H9 (cell line): Measurements from ENCODE around the gene RASSF8. TPM values are rescaled to one million over a fixed set of nuclear protein-coding genes. Genes with fewer than 3 reads are reported as not detected.

Source experiments
- DNase-seq: peaks from one replicate; pipeline ENCODE4 v3.0.0-alpha.2; 2017
- H2AFZ ChIP-seq: one replicate; pipeline ENCODE4 v1.6.1; 2013; ENCODE audit warnings: mild to moderate bottlenecking, low read length, control low read depth, moderate library complexity
- H2AK5ac ChIP-seq: 2 replicates; pipeline ENCODE4 v1.6.1; 2013; ENCODE audit warnings: low read length, control low read depth, mixed read lengths; ENCODE audit not compliant: insufficient read length
- H2BK120ac ChIP-seq: one replicate; pipeline ENCODE4 v1.6.1; 2013; ENCODE audit warnings: low read depth, mild to moderate bottlenecking, low read length, control low read depth, inconsistent platforms; ENCODE audit not compliant: poor library complexity, severe bottlenecking
- H2BK12ac ChIP-seq: 2 replicates; pipeline ENCODE4 v1.6.1; 2013; ENCODE audit warnings: low read length, control low read depth, mixed read lengths, low read depth; ENCODE audit not compliant: insufficient read length
- H2BK15ac ChIP-seq: 2 replicates; pipeline ENCODE4 v1.6.1; 2013; ENCODE audit warnings: low read depth, low read length, control low read depth
- H2BK20ac ChIP-seq: one replicate; pipeline ENCODE4 v1.6.1; 2013; ENCODE audit warnings: low read depth, mild to moderate bottlenecking, low read length, control low read depth, inconsistent platforms; ENCODE audit not compliant: poor library complexity, severe bottlenecking
- H2BK5ac ChIP-seq: 2 replicates; pipeline ENCODE4 v1.6.1; 2013; ENCODE audit warnings: low read length, control low read depth, mixed read lengths; ENCODE audit not compliant: insufficient read length
- H3K14ac ChIP-seq: 2 replicates; pipeline ENCODE4 v1.6.1; 2013; ENCODE audit warnings: low read length, control low read depth; ENCODE audit not compliant: insufficient read depth
- H3K18ac ChIP-seq: 2 replicates; pipeline ENCODE4 v1.6.1; 2013; ENCODE audit warnings: low read depth, mild to moderate bottlenecking, mixed read lengths, low read length, control low read depth; ENCODE audit not compliant: insufficient read length
- H3K23ac ChIP-seq: 2 replicates; pipeline ENCODE4 v1.6.1; 2013; ENCODE audit warnings: low read length, control low read depth, mixed read lengths, low read depth; ENCODE audit not compliant: insufficient read length
- H3K23me2 ChIP-seq: 2 replicates; pipeline ENCODE4 v1.6.1; 2013; ENCODE audit warnings: low read depth, mild to moderate bottlenecking, mixed read lengths, low read length, control low read depth; ENCODE audit not compliant: insufficient read length, poor library complexity, severe bottlenecking
- H3K27ac ChIP-seq: 2 replicates; pipeline ENCODE4 v1.5.1; 2013; ENCODE audit warnings: low read length, control low read depth, mixed read lengths, low read depth; ENCODE audit not compliant: insufficient read length
- H3K27me3 ChIP-seq: 2 replicates; pipeline ENCODE4 v1.6.1; 2013; ENCODE audit warnings: low read length, control low read depth, inconsistent platforms; ENCODE audit not compliant: insufficient read depth
- H3K4ac ChIP-seq: 2 replicates; pipeline ENCODE4 v1.6.1; 2013; ENCODE audit warnings: low read depth, mild to moderate bottlenecking, control low read depth, inconsistent platforms, low read length, moderate library complexity
- H3K4me1 ChIP-seq: 2 replicates; pipeline ENCODE4 v1.6.1; 2013; ENCODE audit warnings: low read length, control low read depth, inconsistent platforms; ENCODE audit not compliant: insufficient read depth
- H3K4me2 ChIP-seq: 2 replicates; pipeline ENCODE4 v1.6.1; 2013; ENCODE audit warnings: low read length, control low read depth, mixed read lengths; ENCODE audit not compliant: insufficient read length, insufficient read depth
- H3K56ac ChIP-seq: 2 replicates; pipeline ENCODE4 v1.6.1; 2013; ENCODE audit warnings: low read depth, mild to moderate bottlenecking, mixed read lengths, low read length, control low read depth; ENCODE audit not compliant: insufficient read length
- H3K79me1 ChIP-seq: 2 replicates; pipeline ENCODE4 v1.6.1; 2013; ENCODE audit warnings: low read depth, mild to moderate bottlenecking, moderate library complexity, low read length, control low read depth, inconsistent platforms; ENCODE audit not compliant: insufficient read depth, poor library complexity, severe bottlenecking
- H3K79me2 ChIP-seq: 2 replicates; pipeline ENCODE4 v1.6.1; 2013; ENCODE audit warnings: low read length, control low read depth, inconsistent platforms; ENCODE audit not compliant: insufficient read depth
- H3K9ac ChIP-seq: 2 replicates; pipeline ENCODE4 v1.6.1; 2013; ENCODE audit warnings: low read length, control low read depth, mixed read lengths; ENCODE audit not compliant: insufficient read length; ENCODE audit errors: extremely low read depth
- H3K9me3 ChIP-seq: one replicate; pipeline ENCODE4 v1.6.1; 2013; ENCODE audit warnings: low read depth, low read length, inconsistent platforms; ENCODE audit not compliant: control insufficient read depth
- H3T11ph ChIP-seq: one replicate; pipeline ENCODE4 v1.6.1; 2013; ENCODE audit warnings: mild to moderate bottlenecking, low read length, control low read depth, inconsistent platforms
- H4K20me1 ChIP-seq: one replicate; pipeline ENCODE4 v1.6.1; 2013; ENCODE audit not compliant: control insufficient read depth, insufficient read length, insufficient read depth
- H4K5ac ChIP-seq: 2 replicates; pipeline ENCODE4 v1.6.1; 2013; ENCODE audit warnings: low read depth, mild to moderate bottlenecking, mixed read lengths, low read length, control low read depth; ENCODE audit not compliant: insufficient read length
- H4K8ac ChIP-seq: replicated peaks from 2 replicates; pipeline ENCODE4 v1.6.1; 2013; ENCODE audit warnings: low read length, control low read depth, mixed read lengths, low read depth; ENCODE audit not compliant: insufficient read length
- H4K91ac ChIP-seq: 2 replicates; pipeline ENCODE4 v1.6.1; 2013; ENCODE audit warnings: low read depth, mild to moderate bottlenecking, moderate library complexity, mixed read lengths, low read length, control low read depth; ENCODE audit not compliant: insufficient read length
- H3K27ac Mint-ChIP-seq, 3 experiments: 2 replicates in 2 of 3; 3 replicates in 1 of 3; pipeline ENCODE4 v1.8.0; 2020 to 2021; ENCODE audit warnings: mixed read lengths in 3 of 3, mild to moderate bottlenecking in 1 of 3, moderate library complexity in 1 of 3
- H3K27me3 Mint-ChIP-seq: 2 replicates; pipeline ENCODE4 v1.8.0; 2021; ENCODE audit warnings: low read depth, mild to moderate bottlenecking, moderate library complexity, mixed read lengths
- H3K36me3 Mint-ChIP-seq, 3 experiments: 2 replicates in 2 of 3; 3 replicates in 1 of 3; pipeline ENCODE4 v1.8.0; 2020 to 2021; ENCODE audit warnings: low read depth in 3 of 3, mixed read lengths in 3 of 3; ENCODE audit not compliant: insufficient read depth in 1 of 3
- H3K4me1 Mint-ChIP-seq, 2 experiments: 2 replicates each; pipeline ENCODE4 v1.8.0; 2020; ENCODE audit warnings: mixed read lengths in 2 of 2
- H3K4me3 Mint-ChIP-seq, 2 experiments: 2 replicates in 1 of 2; 3 replicates in 1 of 2; pipeline ENCODE4 v1.8.0; 2020 to 2021; ENCODE audit warnings: mild to moderate bottlenecking in 2 of 2, mixed read lengths in 2 of 2, moderate library complexity in 1 of 2
- H3K9me3 Mint-ChIP-seq, 2 experiments: 2 replicates in 1 of 2; 3 replicates in 1 of 2; pipeline ENCODE4 v1.8.0; 2020; ENCODE audit warnings: mild to moderate bottlenecking in 2 of 2, mixed read lengths in 2 of 2, moderate library complexity in 1 of 2
- CTCF ChIP-seq: fragments of 200-600 bp; sonication (generic); conservative IDR thresholded peaks from 3 replicates; pipeline ENCODE4 v1.8.0; 2021; ENCODE audit warnings: antibody characterized with exemption, mild to moderate bottlenecking
- WGBS: extraction: QIAGEN DNeasy Blood & Tissue Kit; methylation state at CpG from one replicate; pipeline ENCODE4 v1.1.7; 2013; ENCODE audit warnings: missing lambda C conversion rate, low lambda C conversion rate, mixed read lengths; ENCODE audit not compliant: insufficient read length; ENCODE audit errors: extremely low coverage; 5-methylcytosine and 5-hydroxymethylcytosine counted together
- total RNA-seq: library from RNA; stranded (reverse); gene quantifications from 2 replicates; pipeline ENCODE4 v1.2.1, GENCODE V29; 2021

RASSF8 gene
- total RNA-seq, 1 experiment from 2014 or later, result 38.8 TPM

DNA sequence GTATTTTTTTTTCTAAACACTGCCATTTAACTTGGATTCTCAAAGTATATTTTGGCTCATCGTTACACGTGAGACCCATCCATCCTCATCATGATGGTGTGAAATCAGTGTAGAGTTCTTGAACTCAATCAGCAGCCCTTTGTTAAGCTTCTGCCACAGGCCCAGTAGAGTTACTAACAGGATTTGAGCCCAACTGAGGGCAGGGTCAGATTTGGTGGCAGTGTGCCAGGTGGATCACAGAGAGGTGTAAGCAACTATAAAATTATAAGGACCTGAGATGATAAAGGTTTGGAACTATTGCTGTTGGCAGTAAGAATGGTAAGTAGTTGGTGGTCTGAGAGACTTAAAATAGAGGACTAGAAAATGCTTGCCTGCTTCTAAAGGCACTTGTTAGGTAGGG lies 72.8 kb downstream of the RASSF8 start:
- Mint-ChIP-seq H3K27me3 (no peaks in the 10 kb centered on the region), H3K9me3 (no peaks in the 10 kb centered on the region), H3K36me3 (no peaks in the 10 kb centered on the region), H3K4me1 (peaks cover 16 to 18% of the 10 kb centered on the region in 2 experiments), H3K4me3 (no peak overlapping the region), H3K27ac (peak overlapping the region in 2 of 3 experiments; percentile 4 to 66; a peak in 1 of 7 replicates)
- no peak overlapping the region for H3K23ac ChIP-seq
- H2AFZ ChIP-seq, result no peak overlapping the region
- H3K9ac ChIP-seq, result no peak overlapping the region
- H3K23me2 ChIP-seq, result no peaks in the 10 kb centered on the region
- TF ChIP-seq CTCF, result no peak
- H3K27ac ChIP-seq, result no peak overlapping the region
- H2AK5ac ChIP-seq, result no peak overlapping the region
- DNase-seq, result no peak
- no peak overlapping the region for H3K56ac ChIP-seq
- no peak overlapping the region for H4K5ac ChIP-seq
- no peak overlapping the region for H3T11ph ChIP-seq
- H2BK20ac ChIP-seq, result no peak overlapping the region
- WGBS, result no CpG with 5 or more reads among the region's 2 CpGs
- H3K27me3 ChIP-seq, result no peaks in the 10 kb centered on the region
- H4K91ac ChIP-seq, result no peak overlapping the region
- H3K4me2 ChIP-seq, result no peak overlapping the region
- no peak overlapping the region for H2BK12ac ChIP-seq
- H3K79me1 ChIP-seq, result no peaks in the 10 kb centered on the region
- no peaks in the 10 kb centered on the region for H3K9me3 ChIP-seq
- H3K4me1 ChIP-seq, result no peaks in the 10 kb centered on the region
- no peak overlapping the region for H2BK5ac ChIP-seq
- H3K14ac ChIP-seq, result no peak overlapping the region
- H4K20me1 ChIP-seq, result no peaks in the 10 kb centered on the region
- no peak overlapping the region for H3K18ac ChIP-seq
- no peak overlapping the region for H4K8ac ChIP-seq
- no peaks in the 10 kb centered on the region for H3K79me2 ChIP-seq
- H2BK120ac ChIP-seq, result no peak overlapping the region
- no peak overlapping the region for H3K4ac ChIP-seq
- H2BK15ac ChIP-seq, result no peak overlapping the region
